Testis (tissue), 3 donors: ENCODE measurements around the gene RPAP3. TPM values are rescaled to one million over a fixed set of nuclear protein-coding genes. Genes with fewer than 3 reads are reported as not detected.
"Not testable (repeated sequence)": the region's sequence is repeated elsewhere in the genome, so short reads cannot be mapped to it uniquely, and the experiment has no call there.

Experiments
- DNase-seq: peaks from one replicate; pipeline ENCODE4 v3.0.0-alpha.2; 2019
- H3K27ac ChIP-seq, 2 donors: fragments of 200-600 bp; sonication (generic); one replicate each; pipeline ENCODE4 v1.5.1; 2019
- H3K27me3 ChIP-seq: fragments of 200-600 bp; sonication (generic); one replicate; pipeline ENCODE4 v1.5.1; 2019
- H3K36me3 ChIP-seq: fragments of 200-600 bp; sonication (generic); one replicate; pipeline ENCODE4 v1.5.1; 2017; ENCODE audit warnings: low read depth; ENCODE audit errors: missing control alignments
- H3K4me1 ChIP-seq: fragments of 200-600 bp; sonication (generic); one replicate; pipeline ENCODE4 v1.5.1; 2019
- H3K4me3 ChIP-seq, 2 donors: fragments of 200-600 bp; sonication (generic); one replicate each; pipeline ENCODE4 v1.5.1; 2017 to 2019
- H3K9me3 ChIP-seq: fragments of 200-600 bp; sonication (generic); one replicate; pipeline ENCODE4 v1.5.1; 2017
- CTCF ChIP-seq, 3 experiments: fragments of 450-650 bp in 2 of 3; fragments of 200-600 bp in 1 of 3; sonication (generic) in 1 of 3; IDR thresholded peaks; one replicate each; pipeline ENCODE4 v1.5.1; 2016 to 2019; ENCODE audit warnings: antibody characterized with exemption in 3 of 3, mild to moderate bottlenecking in 2 of 3, moderate library complexity in 1 of 3
- POLR2A ChIP-seq: fragments of 450-650 bp; IDR thresholded peaks from one replicate; pipeline ENCODE4 v1.6.1; 2017; ENCODE audit warnings: antibody characterized with exemption, mild to moderate bottlenecking, moderate library complexity
- WGBS, 2 donors: methylation state at CpG; one replicate each; pipeline ENCODE4 v1.1.5; 2018; 5-methylcytosine and 5-hydroxymethylcytosine counted together
- intact Hi-C: fragments of 100-400 bp; cut with DNase I; formaldehyde crosslinking; loops from one replicate; pipeline ENCODE4 v1.15.1; 2023; ENCODE audit warnings: low total_unique reads
- polyA plus RNA-seq: library from polyadenylated mRNA; stranded (reverse); fragments of 350-450 nt; fragmentation: Illumina TruSeq; extraction: RNeasy Lipid Tissue Mini Kit (QIAGEN cat#74804); gene quantifications from one replicate; pipeline ENCODE4 v1.2.3, GENCODE V29; 2014; ENCODE audit warnings: low read depth, low replicate concordance; ENCODE audit not compliant: insufficient read depth
- total RNA-seq, 2 donors: library from RNA; depleted of rRNA; stranded (reverse); fragments of >200 nt; gene quantifications; one replicate each; pipeline ENCODE4 v1.2.3, GENCODE V29; 2016

RPAP3 gene
- total and polyA plus RNA-seq, 3 donors from 2014 or later: 12.7 to 32.3 (median 25.0) TPM

GRCh38 chr12:47679785-47680184 lies 26.0 kb downstream of the RPAP3 start:
- no peaks in the 10 kb centered on the region for H3K9me3 ChIP-seq
- intact Hi-C loops: no loop called here
- TF ChIP-seq POLR2A (no peak), CTCF (IDR thresholded peaks at IDR 0.05) (no peak)
- H3K27ac ChIP-seq: no peak overlapping the region
- 96 to 97% methylated on average over 2 of the region's 2 CpGs for WGBS, 2 donors
- H3K36me3 ChIP-seq: no peaks in the 10 kb centered on the region
- H3K4me3 ChIP-seq: no peak overlapping the region
- DNase-seq: no peak
- no peaks in the 10 kb centered on the region for H3K27me3 ChIP-seq
- no peaks in the 10 kb centered on the region for H3K4me1 ChIP-seq

GRCh38 chr12:47672068-47672467 lies 33.8 kb downstream of the RPAP3 start:
- H3K27me3 ChIP-seq: no peaks in the 10 kb centered on the region
- no peaks in the 10 kb centered on the region for H3K9me3 ChIP-seq
- no peaks in the 10 kb centered on the region for H3K36me3 ChIP-seq
- WGBS, 2 donors: 80 to 92% methylated on average over 2 of the region's 2 CpGs
- no peak overlapping the region for H3K27ac ChIP-seq
- no peak overlapping the region for H3K4me3 ChIP-seq
- no peak for TF ChIP-seq CTCF (IDR thresholded peaks at IDR 0.05)
- TF ChIP-seq POLR2A: no peak
- H3K4me1 ChIP-seq: no peaks in the 10 kb centered on the region
- intact Hi-C loops: no loop called here
- DNase-seq: no peak

- 90 to 97% methylated on average over 6 of the region's 6 CpGs for WGBS, 2 donors
- H3K27me3 ChIP-seq, intact Hi-C loops, H3K9me3 ChIP-seq, H3K4me3 ChIP-seq, DNase-seq, H3K36me3 ChIP-seq, H3K27ac ChIP-seq, H3K4me1 ChIP-seq: not testable (repeated sequence)
Observed at GRCh38 chr12:47667935-47668334, 37.9 kb downstream of the RPAP3 start.

- Histone ChIP-seq H3K36me3 (no peaks in the 10 kb centered on the region), H3K27me3 (no peaks in the 10 kb centered on the region), H3K4me3 (no peak overlapping the region), H3K4me1 (peaks cover 10% of the 10 kb centered on the region), H3K9me3 (no peaks in the 10 kb centered on the region), H3K27ac (no peak overlapping the region)
- DNase-seq: peak; percentile 22
- 54 to 62% methylated on average over 4 of the region's 4 CpGs for WGBS, 2 donors
- intact Hi-C loops: no loop called here
- TF ChIP-seq CTCF (IDR thresholded peaks at IDR 0.05) (no peak), POLR2A (no peak)
Observed at GRCh38 chr12:47652521-47653234, 53.2 kb downstream of the RPAP3 start.

- no peaks in the 10 kb centered on the region for H3K36me3 ChIP-seq
- intact Hi-C loops: no loop called here
- H3K4me1 ChIP-seq: peaks cover 10% of the 10 kb centered on the region
- DNase-seq: peak; percentile 78
- no peaks in the 10 kb centered on the region for H3K27me3 ChIP-seq
- no peak overlapping the region for H3K4me3 ChIP-seq
- 39 to 55% methylated on average over 12 of the region's 12 CpGs for WGBS, 2 donors
- peak; percentile 67 to 72 (median 67) for TF ChIP-seq CTCF (IDR thresholded peaks at IDR 0.05)
- no peak for TF ChIP-seq POLR2A
- H3K9me3 ChIP-seq: no peaks in the 10 kb centered on the region
- H3K27ac ChIP-seq: no peak overlapping the region
Observed at GRCh38 chr12:47651368-47652254, 54.2 kb downstream of the RPAP3 start.
